GM12892 (cell line): ENCODE measurements around the gene VKORC1L1. TPM values are rescaled to one million over a fixed set of nuclear protein-coding genes. Genes with fewer than 3 reads are reported as not detected.
"Not testable (repeated sequence)": the region's sequence is repeated elsewhere in the genome, so short reads cannot be mapped to it uniquely, and the experiment has no call there.

ENCODE experiments used
- DNase-seq: peaks from one replicate; pipeline ENCODE4 v3.0.0; 2011; ENCODE audit not compliant: insufficient read length
- FAIRE-seq: peaks from 2 replicates; lab custom pipeline; 2011; peaks lifted over from hg19 to GRCh38; lab: Jason Lieb, UNC
- POLR2A ChIP-seq: IDR thresholded peaks from 2 replicates; pipeline ENCODE4 v1.6.1; 2011; ENCODE audit warnings: low read depth, low read length, control low read depth
- POLR2AphosphoS5 ChIP-seq: IDR thresholded peaks from 2 replicates; pipeline ENCODE4 v1.6.1; 2011; ENCODE audit warnings: low read depth, low read length, control low read depth
- TAF1 ChIP-seq: IDR thresholded peaks from 2 replicates; pipeline ENCODE4 v1.6.1; 2011; ENCODE audit warnings: low read depth, mild to moderate bottlenecking, control low read depth, low read length, borderline replicate concordance
- polyA plus RNA-seq: library from polyadenylated mRNA; unstranded; fragments of >200 nt; gene quantifications from one replicate; pipeline ENCODE4 v1.2.1, GENCODE V29; 2012; ENCODE audit warnings: missing spikeins, inconsistent platforms; ENCODE audit not compliant: missing spikeins

VKORC1L1 gene
- 12.8 TPM for polyA plus RNA-seq

DNA sequence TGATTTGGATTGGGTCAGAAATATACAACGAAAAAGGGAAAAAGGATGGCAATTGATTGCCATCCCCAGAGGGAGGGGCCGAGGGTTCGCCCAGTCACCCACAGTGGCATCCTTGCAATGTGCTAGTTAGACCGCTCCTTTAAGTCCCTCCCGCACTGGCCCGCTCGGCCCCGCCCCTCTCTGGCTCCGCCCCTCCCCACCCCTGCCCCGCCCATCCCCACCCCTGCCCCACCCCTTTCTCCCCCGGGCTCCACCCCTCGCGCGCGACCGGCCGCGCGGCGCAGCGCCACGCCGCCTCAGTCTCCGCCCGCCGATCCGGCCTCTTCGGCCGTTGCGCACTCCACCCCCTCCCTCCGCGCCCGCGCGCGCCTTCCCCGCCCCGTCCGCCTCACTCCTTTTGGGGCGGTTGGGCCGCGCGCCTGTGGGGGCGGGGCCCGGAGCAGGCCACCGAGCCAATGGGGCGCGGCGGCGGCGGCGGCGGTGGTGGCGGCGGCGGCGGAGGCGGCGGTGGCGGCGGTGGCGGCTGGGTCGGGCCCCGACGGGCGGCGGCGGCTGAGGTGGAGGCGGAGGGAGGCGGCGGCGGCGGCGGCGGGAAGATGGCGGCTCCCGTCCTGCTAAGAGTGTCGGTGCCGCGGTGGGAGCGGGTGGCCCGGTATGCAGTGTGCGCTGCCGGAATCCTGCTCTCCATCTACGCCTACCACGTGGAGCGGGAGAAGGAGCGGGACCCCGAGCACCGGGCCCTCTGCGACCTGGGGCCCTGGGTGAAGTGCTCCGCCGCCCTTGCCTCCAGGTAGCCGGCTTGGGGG lies at the start of gene VKORC1L1:
VKORC1L1 (plus strand) TSS at position 299 of the 806 bp plus-strand sequence; CDS start at position 597, 298 bp downstream.
- TF ChIP-seq TAF1, result no peak
- no peak for TF ChIP-seq POLR2AphosphoS5
- no peak for TF ChIP-seq POLR2A
- peak; percentile 94 for FAIRE-seq
- peak; percentile 64 for DNase-seq

DNA sequence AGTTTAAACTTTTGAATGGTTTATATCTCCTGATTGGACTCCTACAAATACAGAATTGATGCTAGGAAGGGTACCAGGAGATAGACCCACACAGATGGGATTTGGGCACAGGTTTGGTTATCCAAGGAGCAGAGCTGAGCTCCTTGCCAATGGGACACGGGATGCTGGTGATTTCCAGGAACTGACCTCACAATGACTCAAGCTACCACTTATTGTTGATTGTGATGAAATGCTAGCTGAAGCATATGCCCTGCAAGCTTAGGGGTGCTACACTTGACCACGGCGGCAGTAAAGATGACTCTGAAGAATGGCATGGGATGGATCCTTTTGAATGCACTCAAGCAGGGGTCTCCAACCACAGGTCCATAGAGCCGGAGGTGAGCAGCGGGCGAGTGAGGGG lies 45.5 kb upstream of the VKORC1L1 start:
- DNase-seq (no peak), FAIRE-seq (no peak)
- TF ChIP-seq POLR2AphosphoS5 (no peak), POLR2A (no peak), TAF1 (no peak)

DNA sequence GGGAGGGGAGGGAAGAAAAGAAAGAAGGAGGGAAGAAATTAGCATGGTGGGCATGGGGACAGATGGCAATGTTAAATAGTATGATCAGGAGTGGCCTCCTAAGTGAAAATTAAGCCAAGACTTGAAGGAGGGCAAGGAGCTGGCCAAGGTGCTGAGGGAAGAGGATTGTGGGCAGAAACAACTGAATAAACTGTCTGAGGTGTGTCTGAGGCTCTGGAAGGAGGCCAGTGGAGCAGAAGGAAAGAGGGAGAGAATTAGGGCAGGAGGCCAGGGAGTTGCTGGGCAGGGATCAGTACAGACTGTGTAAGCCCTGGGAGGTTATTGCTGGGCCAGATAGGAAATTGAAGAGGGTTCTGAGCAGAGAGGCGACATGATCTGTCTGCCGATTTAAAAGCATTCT lies 40.6 kb upstream of the VKORC1L1 start:
- no peak for DNase-seq
- FAIRE-seq, result no peak
- TF ChIP-seq TAF1, result no peak
- TF ChIP-seq POLR2A, result no peak
- TF ChIP-seq POLR2AphosphoS5, result no peak

DNA sequence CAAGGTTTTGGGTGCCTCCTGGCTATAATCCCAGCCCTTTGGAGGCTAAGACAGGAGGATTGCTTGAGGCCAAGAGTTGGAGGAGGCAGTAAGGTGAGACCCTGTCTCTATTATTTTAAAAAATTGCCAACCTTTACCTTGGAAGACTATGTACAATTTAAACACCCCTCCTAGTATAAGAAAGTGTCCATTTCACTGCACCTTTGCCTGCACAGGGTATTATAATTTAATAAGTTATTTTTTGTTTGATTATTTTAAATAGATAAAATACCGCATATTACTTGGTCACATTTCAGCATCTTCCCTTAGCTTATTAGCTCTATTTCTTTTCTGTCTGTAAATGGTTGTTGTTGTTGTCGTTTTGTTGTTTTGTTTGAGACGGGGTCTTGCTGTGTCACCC lies 36.2 kb upstream of the VKORC1L1 start:
- not testable (repeated sequence) for FAIRE-seq, DNase-seq

DNA sequence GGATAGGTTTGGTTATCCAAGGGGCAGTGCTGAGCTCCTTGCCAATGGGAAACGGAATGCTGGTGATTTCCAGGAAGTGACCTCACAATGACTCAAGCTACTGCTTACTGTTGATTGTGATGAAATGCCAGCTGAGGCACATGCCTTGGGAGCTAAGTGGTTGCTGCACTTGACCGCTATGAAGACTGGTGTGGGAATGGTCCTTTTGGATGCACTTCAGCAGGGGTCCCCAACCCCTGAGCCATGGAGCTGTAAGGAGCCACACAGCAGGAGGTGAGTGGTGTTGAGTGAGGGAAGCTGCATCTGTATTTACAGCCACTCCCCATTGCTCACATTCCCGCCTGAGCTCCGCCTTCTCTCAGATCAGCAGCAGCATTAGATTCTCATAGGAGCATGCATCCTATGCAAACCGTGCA lies 35.3 kb upstream of the VKORC1L1 start:
- FAIRE-seq, DNase-seq: not testable (repeated sequence)

DNA sequence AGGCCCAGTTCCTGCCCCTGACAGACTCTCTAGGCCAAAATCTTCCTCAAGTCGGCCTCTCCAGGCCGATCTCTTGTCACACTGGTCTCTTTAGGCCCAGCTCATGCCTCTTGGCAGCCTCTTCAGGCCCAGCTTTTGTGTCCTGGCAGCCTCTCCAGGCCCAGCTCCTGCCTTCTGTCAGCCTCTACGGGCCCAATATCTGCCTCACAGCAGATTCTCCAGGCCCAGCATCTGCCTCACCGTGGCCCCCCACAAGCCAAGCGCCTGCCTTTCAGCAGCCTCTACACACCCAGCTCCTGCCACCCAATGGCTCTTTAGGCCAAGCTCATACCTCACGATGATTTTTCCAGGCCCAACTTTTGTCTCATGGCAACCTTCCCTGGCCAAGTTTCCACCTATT lies 33.0 kb upstream of the VKORC1L1 start:
- FAIRE-seq (no peak), DNase-seq (no peak)
- TF ChIP-seq POLR2AphosphoS5, result no peak
- no peak for TF ChIP-seq TAF1
- TF ChIP-seq POLR2A, result no peak

DNA sequence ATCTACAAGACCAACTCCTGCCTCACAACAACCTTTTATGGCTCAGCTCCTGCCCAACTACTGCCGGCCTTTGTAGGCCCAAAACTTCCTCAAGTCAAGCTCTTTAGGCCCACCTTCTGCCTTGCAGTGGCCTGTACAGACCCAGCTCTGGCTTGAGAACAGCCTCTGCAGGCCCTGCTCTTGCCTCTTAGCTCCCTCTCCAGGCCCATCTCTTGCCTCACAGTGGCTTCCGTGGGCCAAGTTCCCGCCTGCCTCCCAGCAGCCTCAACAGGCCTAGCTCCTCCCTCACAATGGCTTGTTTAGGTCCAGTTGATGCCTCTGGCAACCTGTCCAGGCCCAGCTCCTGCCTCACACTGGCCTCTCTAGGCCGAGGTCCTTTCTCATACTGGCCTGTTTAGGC lies 32.4 kb upstream of the VKORC1L1 start:
- no peak for DNase-seq
- no peak for FAIRE-seq
- TF ChIP-seq POLR2AphosphoS5 (no peak), TAF1 (no peak), POLR2A (no peak)

DNA sequence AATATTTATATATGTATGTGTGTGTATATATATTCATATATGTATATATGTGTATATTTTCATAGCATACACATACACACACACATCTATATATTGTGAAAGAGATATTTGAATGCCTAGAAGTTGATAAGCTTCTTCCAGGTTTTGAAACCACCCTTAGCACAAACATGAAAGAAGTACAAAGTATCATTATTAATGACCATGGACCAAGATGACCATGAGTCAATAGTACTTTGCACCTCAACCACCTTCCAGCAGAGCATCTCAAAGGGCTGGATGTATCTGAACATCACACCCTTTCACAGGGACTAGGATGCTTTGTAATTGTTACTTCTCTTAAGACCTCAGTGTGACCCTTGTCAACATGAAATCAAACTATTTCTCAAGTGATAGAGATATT lies 29.3 kb upstream of the VKORC1L1 start:
- DNase-seq, FAIRE-seq: not testable (repeated sequence)

DNA sequence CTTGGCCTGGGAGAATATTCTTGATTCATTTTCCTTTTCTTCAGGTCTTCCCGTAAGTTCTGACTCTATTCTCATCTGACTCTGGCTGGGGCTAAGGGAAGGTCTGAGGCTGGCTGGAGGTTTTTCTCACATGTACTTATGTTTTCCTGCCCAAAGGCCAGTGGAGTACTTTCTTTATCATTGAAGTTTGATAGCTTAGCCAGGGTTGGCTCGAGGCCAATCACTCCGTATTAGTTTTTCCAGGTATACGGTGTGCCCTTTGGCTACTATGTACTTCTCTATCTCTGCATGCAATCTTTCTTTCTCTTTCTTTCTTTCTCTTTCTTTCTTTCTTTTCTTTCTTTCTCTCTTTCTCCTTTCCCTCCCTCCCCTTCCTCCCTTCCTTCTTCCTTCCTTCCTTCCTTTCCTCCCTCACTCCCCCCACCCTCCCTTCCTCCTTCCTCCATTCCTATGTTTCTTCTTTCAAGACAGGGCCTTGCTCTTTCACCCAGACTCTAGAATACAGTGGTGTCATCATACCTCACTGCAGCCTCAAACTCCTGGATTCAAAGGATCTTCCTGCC lies 26.8 kb upstream of the VKORC1L1 start:
- FAIRE-seq (no peak), DNase-seq (no peak)
- no peak for TF ChIP-seq TAF1
- no peak for TF ChIP-seq POLR2AphosphoS5
- TF ChIP-seq POLR2A, result no peak

DNA sequence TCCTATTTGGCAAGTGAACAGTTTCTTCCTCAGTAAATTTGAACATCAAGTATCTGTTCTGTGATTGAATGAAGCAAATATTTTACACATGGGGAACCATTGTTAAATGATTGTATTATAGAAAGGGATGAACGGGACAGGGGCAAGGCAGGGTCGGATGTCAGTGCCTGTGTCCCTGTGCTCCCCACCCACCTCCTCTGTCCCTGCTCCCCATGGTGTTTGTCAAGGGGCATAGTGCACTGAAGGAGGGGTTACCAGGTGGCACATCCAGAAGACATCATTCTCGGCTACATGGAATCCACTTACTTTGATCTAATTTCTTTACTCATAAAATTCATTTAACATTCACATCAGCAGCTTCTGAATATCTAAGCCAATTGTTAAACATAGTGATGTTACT lies 19.4 kb upstream of the VKORC1L1 start:
- FAIRE-seq, DNase-seq: not testable (repeated sequence)

DNA sequence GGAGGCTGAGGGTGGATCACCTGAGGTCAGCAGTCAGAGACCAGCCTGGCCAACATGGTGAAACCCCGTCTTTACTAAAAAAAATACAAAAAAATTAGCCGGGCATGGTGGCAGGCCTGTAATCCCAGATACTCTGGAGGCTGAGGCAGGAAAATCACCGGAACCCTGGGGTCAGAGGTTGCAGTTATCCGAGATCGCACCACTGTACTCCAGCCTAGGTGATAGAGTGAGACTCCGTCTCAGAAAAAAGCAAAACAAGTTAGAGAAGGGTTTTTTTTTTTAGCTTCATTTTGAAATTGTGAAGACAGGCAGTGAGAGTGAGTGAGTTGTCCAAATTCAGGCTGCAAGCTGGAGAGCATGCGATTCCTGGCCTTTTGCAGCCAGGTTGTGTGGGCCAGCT lies 19.0 kb upstream of the VKORC1L1 start:
- FAIRE-seq, DNase-seq: not testable (repeated sequence)

DNA sequence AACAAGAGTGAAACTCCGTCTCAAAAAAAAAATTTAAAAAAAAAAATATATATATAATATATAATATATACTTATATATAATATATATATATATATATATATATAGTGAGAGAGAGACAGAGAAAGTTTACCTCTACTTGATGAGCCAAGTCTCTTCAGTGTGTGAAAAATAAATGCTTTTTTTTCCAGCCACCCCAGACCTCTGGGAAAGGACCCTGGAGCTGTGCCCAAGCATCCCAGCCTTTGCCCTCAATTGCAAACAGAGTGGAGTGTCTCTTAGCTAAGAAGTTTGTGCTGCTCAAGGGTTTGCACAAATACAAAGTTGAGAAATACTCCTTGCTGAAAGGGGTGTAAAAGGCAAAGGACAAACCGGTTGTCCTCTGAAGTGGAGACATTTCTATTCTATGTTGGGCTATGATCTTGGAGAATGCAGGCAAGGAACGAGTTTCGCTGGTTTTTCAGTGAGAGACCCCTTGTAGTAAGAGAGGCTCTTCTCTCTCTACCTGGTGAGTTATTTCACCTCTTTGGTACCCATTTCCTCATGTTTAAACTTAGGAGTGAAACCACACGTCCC lies 15.5 kb upstream of the VKORC1L1 start:
- not testable (repeated sequence) for FAIRE-seq, DNase-seq

DNA sequence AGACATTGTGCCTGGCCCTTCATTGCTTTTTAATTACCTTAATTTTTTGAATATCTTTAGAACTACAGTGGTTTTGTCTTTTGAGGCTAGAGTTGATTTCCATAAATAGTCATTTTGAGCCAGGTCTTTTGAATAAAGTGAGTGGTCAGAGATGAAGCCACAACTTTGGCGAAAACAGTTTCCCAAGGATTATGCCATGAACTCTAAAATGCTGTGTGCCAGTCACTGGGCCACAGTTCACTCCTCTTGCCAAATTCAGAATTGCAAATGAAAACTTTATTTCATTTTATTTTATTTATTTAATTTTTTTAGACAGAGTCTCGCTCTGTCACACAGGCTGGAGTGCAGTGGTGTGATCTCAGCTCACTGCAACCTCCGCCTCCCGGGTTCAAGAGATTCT lies 14.2 kb upstream of the VKORC1L1 start:
- not testable (repeated sequence) for DNase-seq, FAIRE-seq

DNA sequence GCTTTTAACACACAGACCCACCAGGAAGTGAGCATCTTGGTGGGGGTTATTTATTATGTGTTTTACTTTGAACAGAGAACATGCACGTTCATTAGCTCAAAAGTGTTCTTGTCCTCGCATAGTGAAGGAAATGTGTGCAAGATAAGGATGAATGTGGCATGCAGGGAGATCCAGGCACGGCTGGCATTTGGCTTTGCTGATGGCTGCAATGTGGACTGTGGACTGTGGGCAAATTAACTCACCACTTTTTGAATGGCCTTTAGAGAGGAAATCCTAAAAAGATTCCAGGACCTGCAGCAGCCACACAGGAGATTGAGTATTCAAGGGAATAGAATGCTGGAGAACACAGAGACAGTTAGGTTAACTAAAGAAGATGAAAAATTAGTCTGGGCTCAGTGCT lies 6.6 kb upstream of the VKORC1L1 start:
- not testable (repeated sequence) for FAIRE-seq, DNase-seq

DNA sequence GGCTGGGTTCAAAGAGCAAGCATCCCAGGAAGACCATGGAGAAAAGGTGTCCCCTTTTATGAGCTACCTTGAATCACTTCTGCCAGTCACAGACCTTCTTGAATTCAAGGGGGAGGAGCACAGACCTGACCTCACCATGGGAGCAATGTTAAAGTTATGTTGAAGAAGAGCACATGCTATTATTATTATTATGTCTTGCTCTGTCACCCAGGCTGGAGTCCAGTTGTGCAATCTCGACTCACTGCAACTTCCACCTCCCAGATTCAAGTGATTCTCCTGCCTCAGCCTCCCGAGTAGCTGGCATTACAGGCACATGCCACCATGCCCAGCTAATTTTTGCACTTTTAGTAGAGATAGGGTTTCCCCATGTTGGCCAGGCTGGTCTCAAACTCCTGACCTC lies 5.2 kb upstream of the VKORC1L1 start:
- DNase-seq, FAIRE-seq: not testable (repeated sequence)

DNA sequence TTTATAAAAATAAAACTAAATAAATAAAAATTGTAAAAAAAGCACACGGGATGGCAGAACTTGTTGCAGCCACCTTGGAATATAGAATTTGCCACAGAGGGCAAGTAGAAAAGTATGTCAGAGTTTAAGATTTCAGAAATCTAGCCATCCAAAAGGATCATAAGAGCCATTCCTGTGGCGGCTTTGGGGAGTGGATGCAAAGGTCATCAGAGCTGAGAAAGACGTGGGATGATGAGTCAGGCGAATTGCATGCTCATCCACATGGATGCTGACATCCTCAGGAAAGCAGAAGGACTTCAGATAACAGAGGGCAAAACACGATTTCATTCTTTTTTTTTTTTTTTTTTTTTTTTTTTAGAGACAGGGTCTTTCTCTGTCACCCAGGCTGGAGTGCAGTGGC lies 3.6 kb upstream of the VKORC1L1 start:
- not testable (repeated sequence) for FAIRE-seq, DNase-seq

DNA sequence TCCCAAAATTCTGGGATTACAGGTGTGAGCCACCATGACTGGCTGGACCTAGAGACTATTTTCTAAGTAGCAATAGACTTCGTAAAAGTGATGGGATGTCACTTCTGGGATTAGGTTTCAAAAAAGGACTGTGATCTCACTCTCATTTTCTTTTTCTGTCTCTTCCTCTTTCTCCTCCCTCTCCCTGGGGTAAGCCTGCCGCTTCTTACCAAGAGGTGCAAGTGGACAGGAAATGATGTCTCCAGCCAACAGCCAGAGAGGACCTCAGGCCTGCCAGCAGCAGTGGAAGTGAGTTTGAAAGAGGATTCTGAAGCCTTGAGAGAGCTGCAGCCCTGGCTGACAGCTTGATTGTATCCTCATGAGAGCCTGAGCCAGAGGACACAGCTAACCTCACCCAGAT lies 1.4 kb upstream of the VKORC1L1 start:
- not testable (repeated sequence) for DNase-seq
- FAIRE-seq, result peak; percentile 69

DNA sequence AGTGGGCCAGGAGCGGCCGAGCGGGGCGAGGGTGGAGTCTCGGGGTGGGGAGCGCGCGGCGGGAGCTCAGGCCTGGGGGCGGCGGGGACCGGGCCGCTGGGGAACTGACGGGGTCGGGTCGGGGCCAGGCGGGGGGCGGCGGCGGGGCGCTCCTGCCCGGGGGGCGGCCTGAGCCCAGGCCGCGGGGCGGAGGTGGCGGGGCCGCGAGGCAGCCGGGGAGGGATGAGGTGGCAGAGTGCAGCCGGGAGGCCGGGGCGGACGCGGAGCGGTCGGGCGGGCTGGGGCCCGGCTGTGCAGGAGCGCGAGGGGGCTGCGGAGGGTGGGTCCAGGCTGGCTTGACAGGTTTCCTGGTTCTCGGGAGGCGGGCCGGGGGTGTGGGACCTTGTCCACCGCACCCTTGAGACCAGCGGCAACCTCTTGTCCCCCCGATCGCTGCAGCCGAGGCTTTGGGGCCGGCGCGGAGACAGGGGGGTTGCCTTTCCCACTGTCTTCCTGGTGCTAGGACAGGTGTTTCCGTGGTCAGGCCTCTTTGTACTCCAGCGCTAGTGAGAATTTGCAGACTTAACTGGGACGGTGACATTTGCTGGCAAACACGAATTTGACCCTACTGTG lies 814 bp downstream of the VKORC1L1 start:
- peak; percentile 83 for FAIRE-seq
- DNase-seq, result not testable (repeated sequence)
